Liver (tissue), 9 donors: ENCODE results near the gene TARDBP. TPM values are rescaled to one million over a fixed set of nuclear protein-coding genes. Genes with fewer than 3 reads are reported as not detected.

ENCODE experiments used
- DNase-seq: peaks from one replicate; pipeline ENCODE4 v3.0.0-alpha.2; 2017; ENCODE audit warnings: low spot score
- H3K27ac ChIP-seq, 2 donors: one replicate each; pipeline ENCODE4 v1.7.0; 2013; ENCODE audit warnings: inconsistent platforms in 2 of 2, low read length in 2 of 2, control low read depth in 1 of 2, low read depth in 1 of 2, mild to moderate bottlenecking in 1 of 2
- H3K27me3 ChIP-seq, 4 donors: one replicate each; pipeline versions ENCODE4 v1.6.1 to v1.7.0; 2013; ENCODE audit warnings: low read length in 3 of 4, inconsistent platforms in 1 of 4, mild to moderate bottlenecking in 1 of 4, moderate library complexity in 1 of 4; ENCODE audit not compliant: control insufficient read depth in 4 of 4, insufficient read depth in 4 of 4
- H3K36me3 ChIP-seq, 4 donors: one replicate each; pipeline versions ENCODE4 v1.6.1 to v1.7.0; 2013; ENCODE audit warnings: low read length in 3 of 4, mild to moderate bottlenecking in 3 of 4, low read depth in 1 of 4, moderate library complexity in 1 of 4; ENCODE audit not compliant: control insufficient read depth in 4 of 4, insufficient read depth in 3 of 4
- H3K4me1 ChIP-seq, 4 donors: one replicate each; pipeline versions ENCODE4 v1.6.1 to v1.7.0; 2013; ENCODE audit warnings: low read length in 3 of 4, mild to moderate bottlenecking in 3 of 4, moderate library complexity in 1 of 4; ENCODE audit not compliant: control insufficient read depth in 4 of 4, insufficient read depth in 4 of 4
- H3K4me3 ChIP-seq, 3 donors: one replicate each; pipeline versions ENCODE4 v1.6.1 to v1.7.0; 2013; ENCODE audit warnings: low read length in 3 of 3, control low read depth in 1 of 3, low read depth in 1 of 3, mild to moderate bottlenecking in 1 of 3
- H3K9ac ChIP-seq, 2 donors: one replicate each; pipeline ENCODE4 v1.7.0; 2013; ENCODE audit warnings: low read length in 2 of 2, mild to moderate bottlenecking in 2 of 2, moderate library complexity in 2 of 2, control low read depth in 1 of 2, low read depth in 1 of 2
- H3K9me3 ChIP-seq, 4 donors: one replicate each; pipeline versions ENCODE4 v1.6.1 to v1.7.0; 2013; ENCODE audit warnings: low read length in 3 of 4; ENCODE audit not compliant: control insufficient read depth in 4 of 4
- ATF3 ChIP-seq: IDR thresholded peaks from 2 replicates; pipeline ENCODE4 v1.6.1; 2016; ENCODE audit warnings: antibody characterized with exemption
- CTCF ChIP-seq: fragments of 150-350 bp; IDR thresholded peaks from 2 replicates; pipeline ENCODE4 v1.5.1; 2017; ENCODE audit warnings: improper control_type of control experiment, low read depth, low read length; ENCODE audit not compliant: missing input control
- EGR1 ChIP-seq, 2 donors: IDR thresholded peaks; 2 replicates each; pipeline ENCODE4 v1.6.1; 2016 to 2018; ENCODE audit warnings: antibody characterized with exemption in 2 of 2, low read depth in 2 of 2
- FOXA1 ChIP-seq: IDR thresholded peaks from 2 replicates; pipeline ENCODE4 v1.6.1; 2016; ENCODE audit warnings: antibody characterized with exemption
- GABPA ChIP-seq, 2 donors: IDR thresholded peaks in 1 of 2; conservative IDR thresholded peaks in 1 of 2; 2 replicates each; pipeline ENCODE4 v1.6.1; 2016; ENCODE audit warnings: antibody characterized with exemption in 2 of 2, mild to moderate bottlenecking in 1 of 2, moderate library complexity in 1 of 2
- HNF4A ChIP-seq, 2 donors: conservative IDR thresholded peaks; 2 replicates each; pipeline ENCODE4 v1.6.1; 2016; ENCODE audit warnings: antibody characterized with exemption in 2 of 2, mild to moderate bottlenecking in 2 of 2
- HNF4G ChIP-seq: IDR thresholded peaks from 2 replicates; pipeline ENCODE4 v1.6.1; 2016; ENCODE audit warnings: antibody characterized with exemption
- JUND ChIP-seq, 2 donors: IDR thresholded peaks; 2 replicates each; pipeline ENCODE4 v1.6.1; 2016; ENCODE audit warnings: antibody characterized with exemption in 2 of 2
- MAX ChIP-seq: IDR thresholded peaks from 2 replicates; pipeline ENCODE4 v1.6.1; 2016; ENCODE audit warnings: antibody characterized with exemption
- NR2F2 ChIP-seq: IDR thresholded peaks from 2 replicates; pipeline ENCODE4 v1.6.1; 2016; ENCODE audit warnings: antibody characterized with exemption
- RAD21 ChIP-seq, 2 donors: IDR thresholded peaks; 2 replicates each; pipeline ENCODE4 v1.6.1; 2016; ENCODE audit warnings: antibody characterized with exemption in 2 of 2, mild to moderate bottlenecking in 2 of 2
- REST ChIP-seq: IDR thresholded peaks from 2 replicates; pipeline ENCODE4 v1.6.1; 2016; ENCODE audit warnings: antibody characterized with exemption, mild to moderate bottlenecking
- RXRA ChIP-seq, 2 donors: IDR thresholded peaks; 2 replicates each; pipeline ENCODE4 v1.6.1; 2017 to 2018; ENCODE audit warnings: antibody characterized with exemption in 2 of 2, mild to moderate bottlenecking in 1 of 2
- SP1 ChIP-seq: IDR thresholded peaks from 2 replicates; pipeline ENCODE4 v1.6.1; 2018; ENCODE audit warnings: antibody characterized with exemption, mild to moderate bottlenecking
- TAF1 ChIP-seq: conservative IDR thresholded peaks from 2 replicates; pipeline ENCODE4 v1.6.1; 2016; ENCODE audit warnings: antibody characterized with exemption, mild to moderate bottlenecking
- YY1 ChIP-seq: IDR thresholded peaks from 2 replicates; pipeline ENCODE4 v1.6.1; 2016; ENCODE audit warnings: antibody characterized with exemption, mild to moderate bottlenecking
- ZBTB33 ChIP-seq: IDR thresholded peaks from 2 replicates; pipeline ENCODE4 v1.6.1; 2016; ENCODE audit warnings: antibody characterized with exemption
- WGBS: extraction: QIAGEN DNeasy Blood & Tissue Kit; methylation state at CpG from one replicate; pipeline ENCODE4 v1.1.7; 2013; 5-methylcytosine and 5-hydroxymethylcytosine counted together
- polyA plus RNA-seq, 2 donors: library from polyadenylated mRNA; stranded (reverse) in 1 of 2; unstranded in 1 of 2; fragments of 200-250 nt in 1 of 2; fragments of >200 nt in 1 of 2; fragmentation: Nextera tagmentation in 1 of 2; extraction: Ambion mirVana in 1 of 2; gene quantifications; one replicate each; pipeline versions ENCODE4 v1.2.1 to v1.2.3, GENCODE V29; 2013 to 2015
- total RNA-seq, 2 donors: library from RNA; depleted of rRNA; stranded (reverse); fragments of >200 nt; gene quantifications; one replicate each; pipeline ENCODE4 v1.2.3, GENCODE V29; 2014
- donor health status: healthy.
- donor health status: healthy.
- donor health status: healthy.
- donor health status: healthy.
- donor health status: healthy.

TARDBP gene
- total and polyA plus RNA-seq, 4 donors, result 44.4 to 87.6 (median 79.2) TPM

GRCh38 chr1:11068600-11069473 is 56.4 kb downstream of the TARDBP start:
- Histone ChIP-seq H3K9ac (no peak overlapping the region), H3K27me3 (no peaks in the 10 kb centered on the region), H3K27ac (no peak overlapping the region), H3K4me1 (no peaks in the 10 kb centered on the region), H3K9me3 (no peaks in the 10 kb centered on the region), H3K4me3 (no peak overlapping the region), H3K36me3 (peaks cover 17 to 74% (median 46%) of the 10 kb centered on the region in 4 donors)
- 92% methylated on average over 17 of the region's 17 CpGs for WGBS
- no peak for DNase-seq
- no peak for TF ChIP-seq NR2F2

- H3K36me3 ChIP-seq, result peaks cover 21 to 81% (median 49%) of the 10 kb centered on the region in 4 donors
- no peaks in the 10 kb centered on the region for H3K4me1 ChIP-seq
- TF ChIP-seq RAD21 (IDR thresholded peaks at IDR 0.05), result no peak
- no peak for TF ChIP-seq MAX
- TF ChIP-seq ATF3, result no peak
- 91% methylated on average over 11 of the region's 11 CpGs for WGBS
- no peak overlapping the region for H3K9ac ChIP-seq
- no peaks in the 10 kb centered on the region for H3K27me3 ChIP-seq
- H3K4me3 ChIP-seq, result no peak overlapping the region
- H3K27ac ChIP-seq, result no peak overlapping the region
- DNase-seq, result no peak
- no peaks in the 10 kb centered on the region for H3K9me3 ChIP-seq
Observed at GRCh38 chr1:11070876-11071275, 58.4 kb downstream of the TARDBP start.

GRCh38 chr1:11071463-11072215 is 59.2 kb downstream of the TARDBP start:
- Histone ChIP-seq H3K4me3 (no peak overlapping the region), H3K9ac (no peak overlapping the region), H3K27me3 (no peaks in the 10 kb centered on the region), H3K4me1 (no peaks in the 10 kb centered on the region), H3K36me3 (peaks cover 24 to 81% (median 51%) of the 10 kb centered on the region in 4 donors), H3K27ac (no peak overlapping the region), H3K9me3 (no peaks in the 10 kb centered on the region)
- TF ChIP-seq ATF3 (no peak), MAX (no peak), ZBTB33 (no peak), TAF1 (no peak), JUND (IDR thresholded peaks at IDR 0.05) (no peak), CTCF (no peak), YY1 (no peak), NR2F2 (no peak), HNF4G (no peak), REST (no peak), HNF4A (conservative IDR thresholded peaks at IDR 0.05) (no peak), RAD21 (IDR thresholded peaks at IDR 0.05) (no peak), SP1 (no peak), EGR1 (IDR thresholded peaks at IDR 0.05; ENCODE audit: low read depth in 2 of 2) (no peak), GABPA (IDR thresholded peaks at IDR 0.05 in 1 of 2, conservative IDR thresholded peaks at IDR 0.05 in 1 of 2) (no peak), FOXA1 (no peak), RXRA (IDR thresholded peaks at IDR 0.05) (no peak)
- no peak for DNase-seq
- 76% methylated on average over 15 of the region's 15 CpGs for WGBS
